Natural killer cell treated with Interleukin-12 subunit alpha and Interleukin-12 subunit beta and Interleukin-15 and Interleukin-18, amount 100 ng/mL, for 72 hours (primary cell): Measurements from ENCODE around the gene MPDZ. TPM values are rescaled to one million over a fixed set of nuclear protein-coding genes. Genes with fewer than 3 reads are reported as not detected.
"Not testable (repeated sequence)": the region's sequence is repeated elsewhere in the genome, so short reads cannot be mapped to it uniquely, and the experiment has no call there.

Source experiments
- ATAC-seq, 2 donors: fragments of 150-1000 bp; cut with Tn5 transposase in 1 of 2; sonication (Bioruptor Pico), chemical (Tn5 transposase) in 1 of 2; 2 replicates each; pipeline ENCODE4 v1.10.0; 2021
- DNase-seq: peaks from one replicate; pipeline ENCODE4 v3.0.0; 2022; ENCODE audit warnings: low spot score
- H3K27ac Mint-ChIP-seq, 2 donors: 1 replicate in 1 of 2; 2 replicates in 1 of 2; pipeline ENCODE4 v1.8.0; 2022; ENCODE audit warnings: mixed read lengths in 2 of 2, mild to moderate bottlenecking in 1 of 2, moderate library complexity in 1 of 2
- H3K27me3 Mint-ChIP-seq, 2 donors: 1 replicate in 1 of 2; 2 replicates in 1 of 2; pipeline ENCODE4 v1.8.0; 2022; ENCODE audit warnings: mixed read lengths in 2 of 2
- H3K36me3 Mint-ChIP-seq: one replicate; pipeline ENCODE4 v1.8.0; 2022; ENCODE audit warnings: mixed read lengths
- H3K4me1 Mint-ChIP-seq, 2 donors: 1 replicate in 1 of 2; 2 replicates in 1 of 2; pipeline ENCODE4 v1.8.0; 2022; ENCODE audit warnings: low read depth in 2 of 2, mixed read lengths in 2 of 2, mild to moderate bottlenecking in 1 of 2
- H3K4me3 Mint-ChIP-seq: one replicate; pipeline ENCODE4 v1.8.0; 2022; ENCODE audit warnings: mixed read lengths
- H3K9me3 Mint-ChIP-seq: 2 replicates; pipeline ENCODE4 v1.8.0; 2022; ENCODE audit warnings: mixed read lengths
- total RNA-seq, 2 donors: library from RNA; stranded (reverse); gene quantifications; one replicate each; pipeline ENCODE4 v1.2.3, GENCODE V29; 2022

Gene MPDZ
- total RNA-seq, 2 donors from 2014 or later = not detected

- no peaks in the 10 kb centered on the region for H3K4me1 Mint-ChIP-seq
- ATAC-seq = no peak
- peaks cover 7% of the 10 kb centered on the region for H3K36me3 Mint-ChIP-seq
- DNase-seq = no peak
- H3K4me3 Mint-ChIP-seq = no peak overlapping the region
- H3K9me3 Mint-ChIP-seq = peaks cover 9% of the 10 kb centered on the region
- no peaks in the 10 kb centered on the region for H3K27me3 Mint-ChIP-seq
- H3K27ac Mint-ChIP-seq = no peak overlapping the region
Measured at GRCh38 chr9:13234932-13235331, 44.6 kb downstream of the MPDZ start.

- no peak for DNase-seq
- H3K4me1 Mint-ChIP-seq = no peaks in the 10 kb centered on the region
- H3K27ac Mint-ChIP-seq = no peak overlapping the region
Measured at GRCh38 chr9:13228431-13228830, 51.1 kb downstream of the MPDZ start.

GRCh38 chr9:13224366-13224765 is 55.1 kb downstream of the MPDZ start:
- H3K36me3 Mint-ChIP-seq = no peaks in the 10 kb centered on the region
- no peak overlapping the region for H3K4me3 Mint-ChIP-seq
- no peak for ATAC-seq
- DNase-seq = no peak
- H3K4me1 Mint-ChIP-seq = no peaks in the 10 kb centered on the region
- no peak overlapping the region for H3K27ac Mint-ChIP-seq
- H3K27me3 Mint-ChIP-seq = no peaks in the 10 kb centered on the region
- peaks cover 7% of the 10 kb centered on the region for H3K9me3 Mint-ChIP-seq

More at GRCh38 chr9:13228431-13228830, 51.1 kb downstream of the MPDZ start:
- Mint-ChIP-seq H3K4me3 (no peak overlapping the region), H3K9me3 (peaks cover 12% of the 10 kb centered on the region), H3K27me3 (no peaks in the 10 kb centered on the region), H3K36me3 (no peaks in the 10 kb centered on the region)
- no peak for ATAC-seq

- H3K4me1 Mint-ChIP-seq, ATAC-seq, H3K27ac Mint-ChIP-seq, DNase-seq, H3K9me3 Mint-ChIP-seq, H3K4me3 Mint-ChIP-seq, H3K36me3 Mint-ChIP-seq, H3K27me3 Mint-ChIP-seq: not testable (repeated sequence)
Measured at GRCh38 chr9:13222733-13223132, 56.8 kb downstream of the MPDZ start.

- H3K27ac Mint-ChIP-seq = no peak overlapping the region
- no peaks in the 10 kb centered on the region for H3K27me3 Mint-ChIP-seq
- no peak for ATAC-seq
Measured at GRCh38 chr9:13221741-13222140, 57.8 kb downstream of the MPDZ start.

GRCh38 chr9:13220837-13221236 is 58.7 kb downstream of the MPDZ start:
- Mint-ChIP-seq H3K4me1 (no peaks in the 10 kb centered on the region), H3K36me3 (no peaks in the 10 kb centered on the region), H3K4me3 (no peak overlapping the region), H3K27me3 (no peaks in the 10 kb centered on the region), H3K9me3 (peaks cover 3% of the 10 kb centered on the region), H3K27ac (no peak overlapping the region)
- DNase-seq (no peak), ATAC-seq (no peak)

More at GRCh38 chr9:13221741-13222140, 57.8 kb downstream of the MPDZ start:
- Mint-ChIP-seq H3K4me3 (no peak overlapping the region), H3K9me3 (peaks cover 7% of the 10 kb centered on the region), H3K36me3 (no peaks in the 10 kb centered on the region), H3K4me1 (no peaks in the 10 kb centered on the region)
- no peak for DNase-seq

GRCh38 chr9:13215791-13216554 is 63.5 kb downstream of the MPDZ start:
- no peaks in the 10 kb centered on the region for H3K27me3 Mint-ChIP-seq
- H3K27ac Mint-ChIP-seq = no peak overlapping the region
- H3K9me3 Mint-ChIP-seq = peaks cover 3% of the 10 kb centered on the region

GRCh38 chr9:13213998-13214397 is 65.5 kb downstream of the MPDZ start:
- Mint-ChIP-seq H3K9me3 (peaks cover 8% of the 10 kb centered on the region), H3K36me3 (peaks cover 4% of the 10 kb centered on the region), H3K4me1 (no peaks in the 10 kb centered on the region), H3K27ac (no peak overlapping the region), H3K27me3 (no peaks in the 10 kb centered on the region), H3K4me3 (no peak overlapping the region)
- ATAC-seq (no peak), DNase-seq (no peak)

More at GRCh38 chr9:13215791-13216554, 63.5 kb downstream of the MPDZ start:
- no peak overlapping the region for H3K4me3 Mint-ChIP-seq
- no peaks in the 10 kb centered on the region for H3K4me1 Mint-ChIP-seq
- ATAC-seq (no peak), DNase-seq (no peak)
- H3K36me3 Mint-ChIP-seq = peaks cover 4% of the 10 kb centered on the region

- DNase-seq = no peak
- Mint-ChIP-seq H3K27ac (no peak overlapping the region), H3K27me3 (no peaks in the 10 kb centered on the region), H3K9me3 (peaks cover 8% of the 10 kb centered on the region), H3K36me3 (peaks cover 4% of the 10 kb centered on the region), H3K4me3 (no peak overlapping the region), H3K4me1 (no peaks in the 10 kb centered on the region)
- no peak for ATAC-seq
Measured at GRCh38 chr9:13213337-13213736, 66.2 kb downstream of the MPDZ start.

- no peaks in the 10 kb centered on the region for H3K27me3 Mint-ChIP-seq
- peaks cover 11% of the 10 kb centered on the region for H3K9me3 Mint-ChIP-seq
- H3K4me3 Mint-ChIP-seq = no peak overlapping the region
- no peaks in the 10 kb centered on the region for H3K4me1 Mint-ChIP-seq
- ATAC-seq = no peak
- H3K36me3 Mint-ChIP-seq = peaks cover 4% of the 10 kb centered on the region
- DNase-seq = no peak
- no peak overlapping the region for H3K27ac Mint-ChIP-seq
Measured at GRCh38 chr9:13210306-13210705, 69.2 kb downstream of the MPDZ start.

GRCh38 chr9:13209498-13209897 is 70.0 kb downstream of the MPDZ start:
- Mint-ChIP-seq H3K4me1 (no peaks in the 10 kb centered on the region), H3K36me3 (peaks cover 4% of the 10 kb centered on the region), H3K27ac (no peak overlapping the region), H3K9me3 (peaks cover 11% of the 10 kb centered on the region), H3K4me3 (no peak overlapping the region), H3K27me3 (no peaks in the 10 kb centered on the region)
- ATAC-seq (no peak), DNase-seq (no peak)

- peaks cover 14% of the 10 kb centered on the region for H3K9me3 Mint-ChIP-seq
- no peak overlapping the region for H3K27ac Mint-ChIP-seq
- H3K4me1 Mint-ChIP-seq = no peaks in the 10 kb centered on the region
- no peaks in the 10 kb centered on the region for H3K36me3 Mint-ChIP-seq
- H3K4me3 Mint-ChIP-seq = no peak overlapping the region
- no peaks in the 10 kb centered on the region for H3K27me3 Mint-ChIP-seq
- DNase-seq = no peak
- no peak for ATAC-seq
Measured at GRCh38 chr9:13205824-13206223, 73.7 kb downstream of the MPDZ start.

- Mint-ChIP-seq H3K9me3 (peaks cover 6% of the 10 kb centered on the region), H3K27ac (no peak overlapping the region), H3K4me1 (no peaks in the 10 kb centered on the region), H3K27me3 (no peaks in the 10 kb centered on the region), H3K36me3 (no peaks in the 10 kb centered on the region), H3K4me3 (no peak overlapping the region)
- ATAC-seq = no peak
- no peak for DNase-seq
Measured at GRCh38 chr9:13190040-13190439, 89.5 kb downstream of the MPDZ start.

GRCh38 chr9:13189362-13189761 is 90.1 kb downstream of the MPDZ start:
- H3K4me3 Mint-ChIP-seq = no peak overlapping the region
- no peaks in the 10 kb centered on the region for H3K36me3 Mint-ChIP-seq
- H3K9me3 Mint-ChIP-seq = peaks cover 6% of the 10 kb centered on the region
- DNase-seq (no peak), ATAC-seq (no peak)
- H3K4me1 Mint-ChIP-seq = no peaks in the 10 kb centered on the region
- H3K27me3 Mint-ChIP-seq = no peaks in the 10 kb centered on the region
- no peak overlapping the region for H3K27ac Mint-ChIP-seq

- Mint-ChIP-seq H3K4me3 (no peak overlapping the region), H3K4me1 (no peaks in the 10 kb centered on the region), H3K27ac (no peak overlapping the region), H3K9me3 (peaks cover 6% of the 10 kb centered on the region), H3K27me3 (no peaks in the 10 kb centered on the region), H3K36me3 (no peaks in the 10 kb centered on the region)
- ATAC-seq = no peak
- DNase-seq = no peak
Measured at GRCh38 chr9:13186774-13187173, 92.7 kb downstream of the MPDZ start.
